HG03565 (cell line): Measurements from ENCODE around the gene SLC24A4.
"Not testable (repeated sequence)": the region's sequence is repeated elsewhere in the genome, so short reads cannot be mapped to it uniquely, and the experiment has no call there.

ENCODE experiments used
- ATAC-seq: cut with Tn5 transposase; IDR thresholded peaks from one replicate; pipeline ENCODE4 v1.9.1; 2021; ENCODE audit warnings: mild to moderate bottlenecking, moderate library complexity; ENCODE audit not compliant: unreplicated experiment

SLC24A4 gene

GRCh38 chr14:92398888-92399636 lies 76.1 kb downstream of the SLC24A4 start:
- no peak for ATAC-seq

- ATAC-seq: peak; percentile 76
Observed at GRCh38 chr14:92400579-92401444, 77.8 kb downstream of the SLC24A4 start.

GRCh38 chr14:92401561-92401960 lies 78.6 kb downstream of the SLC24A4 start:
- no peak for ATAC-seq

GRCh38 chr14:92402500-92402899 lies 79.5 kb downstream of the SLC24A4 start:
- ATAC-seq: not testable (repeated sequence)

GRCh38 chr14:92404018-92404417 lies 81.1 kb downstream of the SLC24A4 start:
- ATAC-seq: no peak

- ATAC-seq: no peak
Observed at GRCh38 chr14:92404421-92404820, 81.5 kb downstream of the SLC24A4 start.

- no peak for ATAC-seq
Observed at GRCh38 chr14:92404938-92405337, 82.0 kb downstream of the SLC24A4 start.

GRCh38 chr14:92407410-92407809 lies 84.4 kb downstream of the SLC24A4 start:
- ATAC-seq: no peak

- no peak for ATAC-seq
Observed at GRCh38 chr14:92409043-92409442, 86.1 kb downstream of the SLC24A4 start.

GRCh38 chr14:92411135-92411534 lies 88.2 kb downstream of the SLC24A4 start:
- no peak for ATAC-seq

- ATAC-seq: no peak
Observed at GRCh38 chr14:92411941-92412340, 89.0 kb downstream of the SLC24A4 start.

GRCh38 chr14:92412912-92413311 lies 89.9 kb downstream of the SLC24A4 start:
- ATAC-seq: no peak

- ATAC-seq: no peak
Observed at GRCh38 chr14:92413379-92413778, 90.4 kb downstream of the SLC24A4 start.

- ATAC-seq: no peak
Observed at GRCh38 chr14:92414690-92415445, 91.9 kb downstream of the SLC24A4 start.

- no peak for ATAC-seq
Observed at GRCh38 chr14:92415969-92416368, 93.0 kb downstream of the SLC24A4 start.

GRCh38 chr14:92416544-92416943 lies 93.6 kb downstream of the SLC24A4 start:
- ATAC-seq: no peak

- ATAC-seq: no peak
Observed at GRCh38 chr14:92417759-92418158, 94.8 kb downstream of the SLC24A4 start.

GRCh38 chr14:92421751-92422150 lies 98.8 kb downstream of the SLC24A4 start:
- ATAC-seq: no peak

GRCh38 chr14:92425101-92425500 lies 102.1 kb downstream of the SLC24A4 start:
- no peak for ATAC-seq

GRCh38 chr14:92426237-92426636 lies 103.3 kb downstream of the SLC24A4 start:
- no peak for ATAC-seq

- no peak for ATAC-seq
Observed at GRCh38 chr14:92427096-92427495, 104.1 kb downstream of the SLC24A4 start.
